HepG2 (cell line): ENCODE results near the gene RTEL1. TPM values are rescaled to one million over a fixed set of nuclear protein-coding genes. Genes with fewer than 3 reads are reported as not detected.

Experiments
- AKNA ChIP-seq: sonication (generic); formaldehyde crosslinking; IDR thresholded peaks from 2 replicates; pipeline ENCODE4 v1.4.0; 2020; ENCODE audit warnings: missing genetic modification reagents, borderline replicate concordance
- EHMT2 ChIP-seq: fragments of 200-600 bp; sonication (generic); IDR thresholded peaks from 2 replicates; pipeline ENCODE4 v1.7.0; 2017; ENCODE audit warnings: antibody characterized with exemption, low read depth, low read length, borderline replicate concordance
- FOXK1 ChIP-seq: sonication (generic); formaldehyde crosslinking; IDR thresholded peaks from 2 replicates; pipeline ENCODE4 v1.4.0; 2020; ENCODE audit warnings: low read depth, missing genetic modification reagents, borderline replicate concordance
- GFI1 ChIP-seq: sonication (generic); formaldehyde crosslinking; IDR thresholded peaks from 2 replicates; pipeline ENCODE4 v1.5.0; 2020; ENCODE audit warnings: missing genetic modification reagents, mild to moderate bottlenecking, borderline replicate concordance
- SMAD9 ChIP-seq: sonication (generic); formaldehyde crosslinking; IDR thresholded peaks from 2 replicates; pipeline ENCODE4 v1.5.1; 2020; ENCODE audit warnings: mild to moderate bottlenecking, missing genetic modification reagents
- ZMYM3 ChIP-seq: sonication (generic); formaldehyde crosslinking; IDR thresholded peaks from 2 replicates; pipeline ENCODE4 v1.5.1; 2020; ENCODE audit warnings: mild to moderate bottlenecking, missing genetic modification reagents
- ZNF143 ChIP-seq: sonication (generic); formaldehyde crosslinking; IDR thresholded peaks from 2 replicates; pipeline ENCODE4 v1.4.0; 2020; ENCODE audit warnings: missing genetic modification reagents
- ZNF614 ChIP-seq: IDR thresholded peaks from 2 replicates; pipeline ENCODE4 v1.6.1; 2018; ENCODE audit warnings: missing biosample characterization, missing genetic modification reagents, inconsistent platforms, borderline replicate concordance
- ZNF646 ChIP-seq: sonication (generic); formaldehyde crosslinking; IDR thresholded peaks from 2 replicates; pipeline ENCODE4 v1.9.0; 2021; ENCODE audit warnings: mild to moderate bottlenecking, missing genetic modification reagents
- ZNF879 ChIP-seq: sonication (generic); formaldehyde crosslinking; IDR thresholded peaks from 2 replicates; pipeline ENCODE4 v1.8.1; 2023; ENCODE audit warnings: missing genetic modification reagents
- polyA plus RNA-seq, 8 experiments: library from polyadenylated mRNA; depleted of rRNA in 3 of 8; stranded (reverse) in 7 of 8; unstranded in 1 of 8; fragments of >200 nt; fragmentation: Illumina TruSeq in 4 of 8; extraction: Trizol in 4 of 8; gene quantifications; 2 replicates each; pipeline versions ENCODE4 v1.2.1 to v1.2.3, GENCODE V29; 2011 to 2016; ENCODE audit warnings: low read depth in 4 of 8, missing spikeins in 1 of 8, mixed read lengths in 1 of 8; ENCODE audit not compliant: insufficient read depth in 1 of 8
- total RNA-seq, 5 experiments: library from RNA; depleted of rRNA; stranded (reverse); fragments of >200 nt; fragmentation: Illumina TruSeq; extraction: Trizol; gene quantifications; 2 replicates each; pipeline ENCODE4 v1.2.3, GENCODE V29; 2016; ENCODE audit warnings: low read depth in 1 of 5
- TF ChIP-seq, protein P1 (sequence below): sonication (generic); formaldehyde crosslinking; IDR thresholded peaks from 2 replicates; pipeline ENCODE4 v1.4.0; 2020; ENCODE audit warnings: mild to moderate bottlenecking, missing genetic modification reagents
- TF ChIP-seq, protein P2 (sequence below): sonication (generic); formaldehyde crosslinking; IDR thresholded peaks from 2 replicates; pipeline ENCODE4 v1.8.0; 2022; ENCODE audit warnings: mild to moderate bottlenecking, missing genetic modification reagents
- TF ChIP-seq, protein P3 (sequence below): sonication (generic); formaldehyde crosslinking; IDR thresholded peaks from 2 replicates; pipeline ENCODE4 v1.8.0; 2022; ENCODE audit warnings: low read depth, missing genetic modification reagents

RTEL1 gene
- total and polyA plus RNA-seq, 2 of the 13 experiments (the other 11 are each of a cell fraction or from before 2014, with no cell fraction given): 21.8 to 36.4 TPM

GRCh38 chr20:63737945-63738686 lies 80.0 kb downstream of the RTEL1 start (continued):
- no peak for TF ChIP-seq ZNF879
- TF ChIP-seq, protein P1, sequence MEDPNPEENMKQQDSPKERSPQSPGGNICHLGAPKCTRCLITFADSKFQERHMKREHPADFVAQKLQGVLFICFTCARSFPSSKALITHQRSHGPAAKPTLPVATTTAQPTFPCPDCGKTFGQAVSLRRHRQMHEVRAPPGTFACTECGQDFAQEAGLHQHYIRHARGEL (CRISPR knock-in tag): peak; percentile 85
- no peak; the same call in 1 of the 2 replicates for TF ChIP-seq SMAD9 (CRISPR knock-in tag)
- TF ChIP-seq ZNF614 (CRISPR knock-in tag): peak; percentile 82; the same call in 1 of the 2 replicates
- TF ChIP-seq GFI1: peak; percentile 76; the same call in 1 of the 2 replicates
- TF ChIP-seq ZMYM3: peak; percentile 29; the same call in 1 of the 2 replicates
- TF ChIP-seq, protein P2, sequence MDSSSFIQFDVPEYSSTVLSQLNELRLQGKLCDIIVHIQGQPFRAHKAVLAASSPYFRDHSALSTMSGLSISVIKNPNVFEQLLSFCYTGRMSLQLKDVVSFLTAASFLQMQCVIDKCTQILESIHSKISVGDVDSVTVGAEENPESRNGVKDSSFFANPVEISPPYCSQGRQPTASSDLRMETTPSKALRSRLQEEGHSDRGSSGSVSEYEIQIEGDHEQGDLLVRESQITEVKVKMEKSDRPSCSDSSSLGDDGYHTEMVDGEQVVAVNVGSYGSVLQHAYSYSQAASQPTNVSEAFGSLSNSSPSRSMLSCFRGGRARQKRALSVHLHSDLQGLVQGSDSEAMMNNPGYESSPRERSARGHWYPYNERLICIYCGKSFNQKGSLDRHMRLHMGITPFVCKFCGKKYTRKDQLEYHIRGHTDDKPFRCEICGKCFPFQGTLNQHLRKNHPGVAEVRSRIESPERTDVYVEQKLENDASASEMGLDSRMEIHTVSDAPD (CRISPR knock-in tag): peak; percentile 87
- peak; percentile 36; the same call in 1 of the 2 replicates for TF ChIP-seq ZNF143 (CRISPR knock-in tag)
- TF ChIP-seq FOXK1: peak; percentile 74
- TF ChIP-seq, protein P3, sequence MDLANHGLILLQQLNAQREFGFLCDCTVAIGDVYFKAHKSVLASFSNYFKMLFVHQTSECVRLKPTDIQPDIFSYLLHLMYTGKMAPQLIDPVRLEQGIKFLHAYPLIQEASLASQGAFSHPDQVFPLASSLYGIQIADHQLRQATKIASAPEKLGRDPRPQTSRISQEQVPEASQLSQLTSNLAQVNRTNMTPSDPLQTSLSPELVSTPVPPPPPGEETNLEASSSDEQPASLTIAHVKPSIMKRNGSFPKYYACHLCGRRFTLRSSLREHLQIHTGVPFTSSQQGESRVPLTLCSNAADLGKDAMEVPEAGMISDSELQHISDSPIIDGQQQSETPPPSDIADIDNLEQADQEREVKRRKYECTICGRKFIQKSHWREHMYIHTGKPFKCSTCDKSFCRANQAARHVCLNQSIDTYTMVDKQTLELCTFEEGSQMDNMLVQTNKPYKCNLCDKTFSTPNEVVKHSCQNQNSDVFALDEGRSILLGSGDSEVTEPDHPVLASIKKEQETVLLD (CRISPR knock-in tag): peak; percentile 86
- TF ChIP-seq AKNA: 0 out of 2 replicates have a peak, but pooled peaks have one; percentile 57
- peak; percentile 21 for TF ChIP-seq ZNF646
- no peak for TF ChIP-seq EHMT2
